Measurements from ENCODE around the gene ITPK1.

ITPK1 gene

DNA sequence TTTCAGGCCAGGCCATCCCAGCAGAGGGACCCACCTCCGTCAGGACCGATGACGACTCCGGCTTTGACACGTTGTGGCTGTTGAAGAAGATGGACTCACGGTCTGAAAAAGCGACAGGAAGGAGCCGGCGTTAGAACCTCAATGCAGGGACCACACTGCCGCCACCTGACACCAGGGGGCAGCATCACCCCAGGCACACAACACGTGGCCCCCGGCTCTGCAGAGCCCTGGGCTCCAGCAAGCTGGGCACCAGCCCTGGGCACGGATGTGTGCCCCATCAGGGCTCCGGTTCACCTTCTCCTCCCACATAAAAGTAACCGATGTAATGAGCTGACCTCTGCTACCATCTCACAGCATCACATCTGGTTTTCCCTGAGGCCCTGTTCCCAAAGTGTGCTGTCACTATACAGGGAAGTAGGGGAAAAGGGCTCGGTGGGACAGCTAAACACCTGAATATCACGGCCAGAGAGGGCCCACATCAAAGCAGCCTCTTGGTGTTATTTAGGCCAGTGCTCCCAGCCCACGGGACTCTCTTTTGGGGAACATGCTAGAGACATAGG lies 163.7 kb downstream of the ITPK1 start:
- H3K4me3 Mint-ChIP-seq = no peak overlapping the region
- H3K4me1 Mint-ChIP-seq (ENCODE audit: low read depth) = peaks cover 4% of the 10 kb centered on the region
- peaks cover 9% of the 10 kb centered on the region for H3K36me3 Mint-ChIP-seq (ENCODE audit: low read depth)
- H3K9me3 Mint-ChIP-seq = no peaks in the 10 kb centered on the region
- DNase-seq (ENCODE audit: low spot score) = peak; percentile 68
- H3K27ac Mint-ChIP-seq = no peak overlapping the region
- no peaks in the 10 kb centered on the region for H3K27me3 Mint-ChIP-seq (ENCODE audit: low read depth)

DNA sequence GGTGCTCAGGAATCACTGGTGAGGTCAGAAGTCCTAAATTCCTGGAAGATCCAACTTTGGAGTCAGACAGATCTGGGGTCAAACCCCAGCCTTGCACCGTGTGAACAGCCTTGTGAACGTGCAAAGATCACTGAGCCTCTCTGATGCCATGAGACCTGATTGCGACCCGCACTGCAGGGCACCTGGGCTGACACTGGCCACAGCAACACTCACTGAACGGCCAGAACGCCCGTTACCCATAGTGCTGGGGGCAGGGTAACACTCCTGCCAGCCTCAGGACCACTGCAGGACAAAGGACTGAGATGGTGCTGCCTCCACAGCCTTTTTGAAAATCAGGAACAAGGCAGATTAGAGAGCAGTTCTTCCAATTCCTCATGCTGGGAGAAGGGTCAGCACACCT lies 164.5 kb downstream of the ITPK1 start:
- Mint-ChIP-seq H3K9me3 (no peaks in the 10 kb centered on the region), H3K4me3 (no peak overlapping the region), H3K4me1 (ENCODE audit: low read depth) (peaks cover 4% of the 10 kb centered on the region), H3K27ac (no peak overlapping the region), H3K36me3 (ENCODE audit: low read depth) (peaks cover 10% of the 10 kb centered on the region), H3K27me3 (ENCODE audit: low read depth) (no peaks in the 10 kb centered on the region)
- DNase-seq (ENCODE audit: low spot score) = no peak

DNA sequence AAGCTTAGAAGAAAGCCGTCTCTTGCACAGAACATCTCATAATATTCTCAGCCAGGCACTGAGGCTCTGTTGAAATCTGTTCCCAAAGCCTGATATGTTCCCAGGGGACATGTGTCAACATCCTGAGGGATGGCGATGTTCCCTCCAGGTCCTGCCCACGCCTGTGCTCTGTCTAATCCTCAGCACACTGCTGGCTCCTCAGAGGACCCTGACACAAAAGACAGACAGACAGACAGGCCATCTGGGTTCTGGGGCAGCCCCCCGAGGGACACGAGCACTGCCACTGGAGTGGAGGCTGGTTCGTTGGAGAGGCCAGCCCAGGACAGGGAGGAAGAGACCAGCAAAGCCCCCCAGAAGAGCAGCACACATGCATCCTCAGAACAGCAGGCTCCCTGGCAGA lies 165.0 kb downstream of the ITPK1 start:
- no peak for DNase-seq (ENCODE audit: low spot score)
- H3K4me1 Mint-ChIP-seq (ENCODE audit: low read depth) = peaks cover 4% of the 10 kb centered on the region
- no peaks in the 10 kb centered on the region for H3K9me3 Mint-ChIP-seq
- H3K36me3 Mint-ChIP-seq (ENCODE audit: low read depth) = peaks cover 11% of the 10 kb centered on the region
- no peak overlapping the region for H3K4me3 Mint-ChIP-seq
- H3K27me3 Mint-ChIP-seq (ENCODE audit: low read depth) = no peaks in the 10 kb centered on the region
- H3K27ac Mint-ChIP-seq = no peak overlapping the region

DNA sequence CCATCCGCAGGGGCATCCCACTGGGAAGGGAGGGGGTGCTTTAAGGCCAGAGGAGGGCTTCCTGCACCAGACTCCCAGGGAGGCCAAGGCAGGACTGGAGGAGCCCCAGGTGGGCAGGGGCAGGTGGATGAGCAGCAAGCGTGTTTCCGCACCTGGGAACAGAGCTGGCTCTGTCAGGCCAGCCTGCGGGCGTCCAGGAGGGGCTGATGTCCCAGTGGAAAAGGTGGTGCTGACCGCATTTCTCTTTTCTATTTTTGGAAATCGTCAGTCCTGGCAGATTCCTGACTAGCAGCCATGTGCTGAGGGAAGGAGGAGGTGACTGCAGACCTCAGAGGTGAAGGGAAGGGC lies 165.6 kb downstream of the ITPK1 start:
- DNase-seq (ENCODE audit: low spot score) = no peak
- no peaks in the 10 kb centered on the region for H3K9me3 Mint-ChIP-seq
- H3K36me3 Mint-ChIP-seq (ENCODE audit: low read depth) = peaks cover 11% of the 10 kb centered on the region
- no peak overlapping the region for H3K4me3 Mint-ChIP-seq
- H3K27me3 Mint-ChIP-seq (ENCODE audit: low read depth) = no peaks in the 10 kb centered on the region
- peaks cover 4% of the 10 kb centered on the region for H3K4me1 Mint-ChIP-seq (ENCODE audit: low read depth)
- no peak overlapping the region for H3K27ac Mint-ChIP-seq

DNA sequence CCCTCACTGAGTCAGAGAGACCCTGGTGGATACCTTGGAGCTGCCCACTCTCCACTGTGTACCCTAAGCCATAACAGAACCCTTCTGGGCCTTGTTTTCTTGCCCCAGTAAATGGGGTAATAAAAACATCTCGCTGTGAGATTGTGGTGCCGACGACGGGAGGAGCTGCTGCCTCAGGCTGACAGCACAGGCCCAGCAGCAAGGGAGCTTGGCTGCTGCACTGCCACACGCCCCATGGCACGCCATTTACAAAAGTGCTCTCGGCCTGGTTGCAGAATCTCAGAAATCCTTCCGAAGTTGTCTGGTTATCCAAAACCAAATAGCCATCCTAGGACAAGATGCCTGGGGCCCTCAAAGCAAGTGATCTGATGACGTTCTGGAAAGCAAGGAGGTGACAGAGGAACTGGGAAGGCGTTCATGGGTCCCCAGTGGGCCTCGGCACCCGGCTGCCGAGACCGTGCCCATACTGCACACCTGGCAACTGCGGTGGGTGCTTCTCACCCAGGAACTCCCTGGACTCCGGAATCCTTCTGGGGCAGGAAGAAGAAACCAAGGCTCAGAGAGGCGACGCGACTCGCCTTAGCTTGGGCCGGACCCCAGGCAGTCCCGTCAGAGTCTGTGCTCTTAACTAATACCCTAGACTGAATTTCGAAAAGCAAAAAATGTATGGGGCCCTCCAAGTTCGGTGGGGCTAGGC lies 166.1 kb downstream of the ITPK1 start:
- H3K9me3 Mint-ChIP-seq = no peaks in the 10 kb centered on the region
- no peak for DNase-seq (ENCODE audit: low spot score)
- H3K27me3 Mint-ChIP-seq (ENCODE audit: low read depth) = no peaks in the 10 kb centered on the region
- H3K27ac Mint-ChIP-seq = no peak overlapping the region
- no peak overlapping the region for H3K4me3 Mint-ChIP-seq
- H3K36me3 Mint-ChIP-seq (ENCODE audit: low read depth) = peaks cover 11% of the 10 kb centered on the region
- H3K4me1 Mint-ChIP-seq (ENCODE audit: low read depth) = peaks cover 4% of the 10 kb centered on the region

DNA sequence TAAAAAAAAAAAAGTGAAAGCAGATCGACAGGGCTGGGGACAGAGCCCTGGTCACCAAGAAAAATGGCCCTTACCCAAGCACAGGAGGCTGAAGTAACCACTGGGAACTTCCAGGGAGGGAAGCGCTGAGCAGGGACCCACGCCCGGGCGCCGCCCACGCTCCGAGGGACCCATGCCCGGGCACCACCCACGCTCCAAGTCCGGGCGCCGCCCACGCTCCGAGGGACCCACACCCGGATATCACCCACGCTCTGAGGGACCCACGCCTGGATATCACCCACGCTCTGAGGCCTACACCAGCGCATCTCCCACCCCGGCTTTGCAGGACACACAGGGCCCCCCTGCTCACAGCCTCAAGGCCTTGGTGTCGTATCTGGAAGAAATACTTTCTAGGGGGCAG lies 167.1 kb downstream of the ITPK1 start:
- Mint-ChIP-seq H3K9me3 (no peaks in the 10 kb centered on the region), H3K4me3 (no peak overlapping the region), H3K4me1 (ENCODE audit: low read depth) (peaks cover 4% of the 10 kb centered on the region), H3K36me3 (ENCODE audit: low read depth) (peaks cover 11% of the 10 kb centered on the region), H3K27me3 (ENCODE audit: low read depth) (no peaks in the 10 kb centered on the region), H3K27ac (no peak overlapping the region)
- no peak for DNase-seq (ENCODE audit: low spot score)

DNA sequence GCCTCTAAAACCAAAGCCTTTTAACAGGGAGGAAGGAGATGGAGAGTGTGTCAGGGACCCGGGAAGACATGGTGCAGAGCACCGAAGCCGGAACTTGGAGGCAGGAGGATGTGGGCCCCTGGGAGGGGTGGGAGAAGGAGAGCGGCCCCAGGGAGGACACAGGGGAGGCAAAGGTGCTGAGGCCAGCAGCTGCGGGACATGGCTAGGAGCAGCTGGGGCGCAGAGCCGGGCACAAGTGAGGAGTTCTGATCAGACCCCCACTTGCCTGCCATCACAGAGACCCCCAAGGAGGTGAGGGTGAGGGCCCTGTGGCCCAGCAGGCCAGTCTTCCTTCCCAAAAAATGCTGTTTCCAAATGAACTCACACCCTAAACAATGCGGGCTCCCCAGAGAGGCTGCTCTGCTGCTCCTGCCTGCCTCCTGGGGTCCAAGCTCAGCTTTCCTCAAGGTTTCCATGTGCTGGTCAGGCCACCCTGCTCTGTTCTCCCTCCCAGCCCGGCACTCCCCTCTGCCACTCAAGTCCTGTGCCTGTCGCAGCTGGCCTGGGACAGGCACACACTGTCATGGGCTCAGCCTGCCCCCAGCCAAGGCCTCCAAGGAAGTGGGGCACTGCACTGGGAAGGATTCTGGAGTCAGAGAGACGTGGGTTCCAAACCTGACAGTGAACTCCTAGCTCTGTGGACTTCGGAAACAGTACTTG lies 168.7 kb downstream of the ITPK1 start:
- no peaks in the 10 kb centered on the region for H3K27me3 Mint-ChIP-seq (ENCODE audit: low read depth)
- H3K4me3 Mint-ChIP-seq = no peak overlapping the region
- peaks cover 9% of the 10 kb centered on the region for H3K36me3 Mint-ChIP-seq (ENCODE audit: low read depth)
- no peak for DNase-seq (ENCODE audit: low spot score)
- H3K27ac Mint-ChIP-seq = no peak overlapping the region
- H3K9me3 Mint-ChIP-seq = no peaks in the 10 kb centered on the region
- peaks cover 3% of the 10 kb centered on the region for H3K4me1 Mint-ChIP-seq (ENCODE audit: low read depth)

DNA sequence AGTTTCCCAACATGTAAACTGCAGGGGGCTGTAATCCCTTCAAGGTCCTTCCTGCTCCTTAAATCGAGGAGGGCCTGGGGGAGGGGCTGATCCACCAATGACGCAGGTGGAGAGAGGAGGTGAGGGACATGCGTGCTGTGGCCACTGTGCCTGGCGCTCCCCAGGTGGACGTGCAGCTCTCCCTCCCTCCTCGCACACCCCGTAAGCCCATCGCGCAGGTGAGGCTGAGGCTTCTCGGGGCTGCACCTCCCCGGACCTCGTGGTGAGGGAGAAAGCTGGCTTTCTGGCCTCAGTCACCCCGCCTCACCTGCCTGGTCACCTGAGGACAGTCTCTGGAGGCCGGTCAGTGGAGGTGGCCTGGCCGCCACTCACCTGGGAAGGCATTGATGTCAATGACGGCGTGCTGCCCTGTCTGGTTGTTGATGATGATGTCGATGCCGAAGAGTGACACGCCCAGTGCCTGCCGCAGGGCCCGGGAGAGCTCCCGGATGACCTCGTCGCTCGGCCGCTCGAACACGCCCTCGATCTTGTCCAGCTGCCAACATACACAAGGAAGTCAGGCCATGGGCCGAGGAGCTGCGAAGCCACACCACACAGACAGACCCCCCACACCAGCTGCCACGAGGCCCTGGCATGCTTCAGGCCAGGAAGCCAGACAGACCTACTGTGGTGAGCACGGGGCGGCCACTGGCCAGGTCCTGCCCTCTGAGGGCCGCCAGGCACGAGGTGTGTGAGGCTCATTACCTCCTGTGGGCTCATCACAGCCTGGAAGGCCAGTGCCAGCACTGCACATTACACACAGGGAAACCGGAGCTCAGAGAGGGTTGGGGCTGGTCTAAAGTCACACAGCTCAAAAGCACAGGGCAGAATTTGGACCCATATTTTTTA lies 169.5 kb downstream of the ITPK1 start:
- Mint-ChIP-seq H3K4me3 (no peak overlapping the region), H3K36me3 (ENCODE audit: low read depth) (peaks cover 7% of the 10 kb centered on the region), H3K27ac (no peak overlapping the region), H3K27me3 (ENCODE audit: low read depth) (no peaks in the 10 kb centered on the region), H3K4me1 (ENCODE audit: low read depth) (no peaks in the 10 kb centered on the region), H3K9me3 (no peaks in the 10 kb centered on the region)
- no peak for DNase-seq (ENCODE audit: low spot score)

DNA sequence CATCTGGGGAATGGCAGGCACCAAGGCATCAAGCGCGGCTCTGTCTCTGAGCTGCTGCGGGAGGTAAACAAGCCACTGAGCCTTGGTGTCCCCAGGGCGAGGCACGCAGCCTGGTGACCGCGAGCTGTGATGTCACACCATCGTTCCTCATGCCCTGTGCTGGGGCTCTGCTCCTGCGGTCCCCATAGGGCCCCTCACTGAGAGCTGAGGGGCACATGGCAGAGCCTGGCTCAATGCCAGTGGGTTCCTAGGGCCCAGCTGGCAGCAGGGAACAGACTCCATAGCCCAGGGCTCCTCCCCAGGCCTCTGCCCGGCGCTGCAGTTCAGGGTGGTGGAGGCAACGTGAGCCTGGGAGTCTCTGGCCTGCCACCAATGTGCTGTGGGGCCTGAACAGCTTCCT lies 170.2 kb downstream of the ITPK1 start:
- peaks cover 7% of the 10 kb centered on the region for H3K36me3 Mint-ChIP-seq (ENCODE audit: low read depth)
- no peaks in the 10 kb centered on the region for H3K9me3 Mint-ChIP-seq
- no peaks in the 10 kb centered on the region for H3K4me1 Mint-ChIP-seq (ENCODE audit: low read depth)
- DNase-seq (ENCODE audit: low spot score) = no peak
- H3K27me3 Mint-ChIP-seq (ENCODE audit: low read depth) = no peaks in the 10 kb centered on the region
- no peak overlapping the region for H3K4me3 Mint-ChIP-seq
- no peak overlapping the region for H3K27ac Mint-ChIP-seq

DNA sequence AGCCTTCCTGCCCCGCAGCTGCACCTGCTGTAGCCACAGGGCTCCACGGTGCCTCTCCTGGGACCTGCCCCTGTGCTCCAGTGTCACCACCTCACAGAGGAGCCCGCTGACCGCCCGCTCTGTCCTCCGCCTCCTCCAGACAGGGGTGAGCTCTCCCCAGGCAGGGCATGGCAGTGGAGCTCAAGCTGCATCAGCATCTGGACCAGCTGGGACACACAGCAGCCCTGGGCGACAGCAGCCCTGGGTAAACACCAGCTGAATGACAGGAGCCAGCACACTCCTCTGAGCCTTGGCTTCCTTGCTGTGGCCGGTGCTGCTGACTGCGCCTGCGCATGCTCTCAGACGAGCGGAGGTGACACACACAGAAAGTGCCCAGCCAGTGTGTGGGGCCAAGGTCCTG lies 170.7 kb downstream of the ITPK1 start:
- peaks cover 7% of the 10 kb centered on the region for H3K36me3 Mint-ChIP-seq (ENCODE audit: low read depth)
- no peak for DNase-seq (ENCODE audit: low spot score)
- H3K9me3 Mint-ChIP-seq = no peaks in the 10 kb centered on the region
- no peaks in the 10 kb centered on the region for H3K4me1 Mint-ChIP-seq (ENCODE audit: low read depth)
- no peaks in the 10 kb centered on the region for H3K27me3 Mint-ChIP-seq (ENCODE audit: low read depth)
- H3K4me3 Mint-ChIP-seq = no peak overlapping the region
- no peak overlapping the region for H3K27ac Mint-ChIP-seq

DNA sequence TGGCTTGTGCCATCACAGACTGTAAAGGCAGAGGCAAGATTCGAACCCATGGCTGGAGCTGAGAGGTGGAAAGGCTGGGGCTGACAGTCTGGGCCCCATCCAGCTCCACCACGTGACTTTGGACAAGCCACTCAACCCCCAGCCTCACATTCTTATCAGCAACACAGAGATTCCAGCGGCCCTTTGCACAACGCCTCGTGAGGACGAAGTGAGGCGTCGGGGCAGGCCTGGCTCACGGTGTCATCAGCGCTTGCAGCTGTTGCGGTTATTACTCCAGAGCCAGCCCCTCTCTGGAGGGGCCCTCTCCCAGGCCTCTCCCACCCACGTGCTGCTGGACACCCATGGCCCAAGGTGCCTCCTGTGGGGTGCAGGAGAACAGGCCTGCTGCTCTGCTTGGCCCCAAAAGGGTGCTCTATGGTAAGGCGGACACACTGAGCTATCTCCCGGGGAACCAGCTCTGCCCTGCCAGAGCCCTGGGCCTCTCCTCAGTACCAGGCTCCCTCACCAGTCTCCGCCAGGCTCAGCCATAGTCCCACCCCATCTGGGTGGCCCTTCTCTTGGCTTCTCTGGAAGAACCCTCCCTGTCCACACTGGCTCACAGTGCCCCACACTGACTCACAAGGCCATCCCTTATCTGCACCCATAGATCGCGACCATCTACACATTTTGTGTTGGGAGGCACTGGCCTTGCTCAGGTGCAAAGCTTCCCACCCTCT lies 171.7 kb downstream of the ITPK1 start:
- Mint-ChIP-seq H3K4me3 (no peak overlapping the region), H3K4me1 (ENCODE audit: low read depth) (no peaks in the 10 kb centered on the region), H3K36me3 (ENCODE audit: low read depth) (peaks cover 7% of the 10 kb centered on the region), H3K27me3 (ENCODE audit: low read depth) (no peaks in the 10 kb centered on the region), H3K9me3 (no peaks in the 10 kb centered on the region), H3K27ac (no peak overlapping the region)
- no peak for DNase-seq (ENCODE audit: low spot score)

DNA sequence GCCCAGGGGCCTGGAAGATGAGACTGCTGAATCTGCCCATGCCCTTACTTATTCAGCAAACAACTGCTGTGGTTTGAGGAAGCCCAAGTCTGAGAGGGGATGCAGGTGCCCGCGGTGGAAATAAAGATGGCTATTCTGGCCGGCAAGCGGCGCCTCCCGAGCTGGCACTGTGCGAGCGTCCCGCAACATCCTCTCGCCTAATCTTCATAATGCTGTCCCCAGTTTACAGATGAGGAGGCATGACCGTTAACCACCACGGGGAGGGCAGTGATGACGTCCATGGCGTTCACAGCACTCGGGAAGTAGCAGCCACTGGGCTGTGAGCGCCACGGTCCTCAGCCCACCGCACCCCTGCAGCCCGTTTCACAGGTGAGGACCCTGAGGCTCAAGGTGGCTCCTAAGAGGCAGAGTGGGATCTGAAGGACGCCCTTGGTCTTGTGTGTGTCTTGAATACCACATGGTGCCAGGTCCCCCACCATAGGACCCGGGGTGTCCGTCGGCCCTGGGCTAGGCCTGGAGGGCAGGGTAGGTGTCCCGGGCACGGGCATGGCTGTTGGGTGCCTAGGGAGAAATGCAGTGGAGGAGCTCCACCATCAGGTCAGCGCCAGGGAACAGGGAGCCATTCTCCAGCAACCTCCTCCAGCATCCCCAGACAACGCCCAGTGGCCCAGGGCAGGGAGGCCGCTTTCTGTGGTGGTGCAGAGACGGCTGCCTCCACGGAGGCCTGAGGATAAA lies 172.6 kb downstream of the ITPK1 start:
- DNase-seq (ENCODE audit: low spot score) = no peak
- no peak overlapping the region for H3K27ac Mint-ChIP-seq
- H3K9me3 Mint-ChIP-seq = no peaks in the 10 kb centered on the region
- no peaks in the 10 kb centered on the region for H3K27me3 Mint-ChIP-seq (ENCODE audit: low read depth)
- H3K36me3 Mint-ChIP-seq (ENCODE audit: low read depth) = peaks cover 7% of the 10 kb centered on the region
- H3K4me1 Mint-ChIP-seq (ENCODE audit: low read depth) = no peaks in the 10 kb centered on the region
- no peak overlapping the region for H3K4me3 Mint-ChIP-seq

DNA sequence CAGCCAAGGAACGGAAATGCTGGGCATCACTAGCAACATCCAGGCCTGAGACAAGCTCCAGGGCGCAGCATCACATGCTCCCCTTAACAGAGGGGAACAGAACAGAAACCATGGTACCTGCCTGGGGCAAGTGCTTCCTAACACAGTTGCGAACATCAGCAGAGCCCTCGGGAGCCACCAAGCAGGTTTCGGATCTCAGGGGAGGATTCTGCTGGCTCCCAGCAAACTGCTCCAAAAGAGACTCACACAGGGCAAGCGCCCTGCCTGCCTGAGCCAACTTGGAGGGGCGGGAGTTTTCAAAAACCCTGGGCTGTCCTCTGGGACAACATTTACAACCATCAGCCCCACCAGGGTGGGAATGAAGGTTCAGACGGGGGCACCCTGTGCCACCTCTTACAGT lies 173.1 kb downstream of the ITPK1 start:
- Mint-ChIP-seq H3K4me1 (ENCODE audit: low read depth) (no peaks in the 10 kb centered on the region), H3K4me3 (no peak overlapping the region), H3K27ac (no peak overlapping the region), H3K9me3 (no peaks in the 10 kb centered on the region), H3K36me3 (ENCODE audit: low read depth) (peaks cover 4% of the 10 kb centered on the region), H3K27me3 (ENCODE audit: low read depth) (no peaks in the 10 kb centered on the region)
- DNase-seq (ENCODE audit: low spot score) = no peak
